ENCODE data around the gene KLHL6. TPM values are rescaled to one million over a fixed set of nuclear protein-coding genes. Genes with fewer than 3 reads are reported as not detected.
A peak's percentile ranks its signal among the peaks of the same experiment; 100 is the strongest.

The KLHL6 gene
- 1 to 10 TPM in 1 of 2 donors, under 1 TPM in 1; 0.41 to 1.4 TPM for total RNA-seq

GRCh38 chr3:183555541-183556081 is at the start of gene KLHL6:
Gene KLHL6 (minus strand): TSS chr3:183555706. CDS start chr3:183555653, 53 bp downstream.
- Histone ChIP-seq H3K27me3 (no peaks in the 10 kb centered on the region), H3K27ac (peak within 1 kb of the TSS; percentile 43 to 45)

GRCh38 chr3:183597959-183598358 is 42.5 kb upstream of the KLHL6 start:
- no peaks in the 10 kb centered on the region for H3K27me3 ChIP-seq
- DNase-seq (ENCODE audit: low spot score): no peak
- no peaks in the 10 kb centered on the region for H3K36me3 ChIP-seq
- H3K4me3 ChIP-seq: no peak overlapping the region
- peaks cover 0 to 21% of the 10 kb centered on the region in 2 donors for H3K9me3 ChIP-seq
- TF ChIP-seq CTCF (IDR thresholded peaks at IDR 0.05): no peak
- no peak overlapping the region for H3K27ac ChIP-seq
- H3K4me1 ChIP-seq: no peaks in the 10 kb centered on the region

More at GRCh38 chr3:183555541-183556081, at the start of gene KLHL6:
- H3K9me3 ChIP-seq: no peaks in the 10 kb centered on the region
- H3K4me3 ChIP-seq: peak within 1 kb of the TSS in 1 of 2 donors; percentile 13
- peaks cover 0 to 11% of the 10 kb centered on the region in 2 donors for H3K4me1 ChIP-seq
- TF ChIP-seq CTCF (IDR thresholded peaks at IDR 0.05): no peak
- no peaks in the 10 kb centered on the region for H3K36me3 ChIP-seq
- peak; percentile 64 for DNase-seq (ENCODE audit: low spot score)

- no peak for TF ChIP-seq CTCF (IDR thresholded peaks at IDR 0.05)
- no peaks in the 10 kb centered on the region for H3K27me3 ChIP-seq
- H3K4me3 ChIP-seq: no peak overlapping the region
- no peaks in the 10 kb centered on the region for H3K4me1 ChIP-seq
- H3K27ac ChIP-seq: no peak overlapping the region
- peaks cover 0 to 21% of the 10 kb centered on the region in 2 donors for H3K9me3 ChIP-seq
- no peaks in the 10 kb centered on the region for H3K36me3 ChIP-seq
- DNase-seq (ENCODE audit: low spot score): no peak
Observed at GRCh38 chr3:183594636-183595035, 39.1 kb upstream of the KLHL6 start.

- Histone ChIP-seq H3K4me3 (no peak overlapping the region), H3K27ac (no peak overlapping the region), H3K36me3 (no peaks in the 10 kb centered on the region), H3K4me1 (no peaks in the 10 kb centered on the region), H3K9me3 (peaks cover 0 to 8% of the 10 kb centered on the region in 2 donors), H3K27me3 (no peaks in the 10 kb centered on the region)
- no peak for DNase-seq (ENCODE audit: low spot score)
- TF ChIP-seq CTCF (IDR thresholded peaks at IDR 0.05): no peak
Observed at GRCh38 chr3:183592821-183593220, 37.3 kb upstream of the KLHL6 start.

GRCh38 chr3:183591881-183592521 is 36.5 kb upstream of the KLHL6 start:
- no peak for DNase-seq (ENCODE audit: low spot score)
- Histone ChIP-seq H3K27ac (no peak overlapping the region), H3K4me3 (no peak overlapping the region), H3K27me3 (no peaks in the 10 kb centered on the region), H3K9me3 (no peaks in the 10 kb centered on the region), H3K36me3 (no peaks in the 10 kb centered on the region), H3K4me1 (peaks cover 0 to under 1% of the 10 kb centered on the region in 2 donors)
- peak in 1 of 2 donors; percentile 40 for TF ChIP-seq CTCF (IDR thresholded peaks at IDR 0.05)
